GM23248 (cell line): ENCODE measurements around the gene VASN.

ENCODE experiments used
- EZH2 ChIP-seq: fragments of 200-600 bp; sonication (generic); IDR thresholded peaks from 2 replicates; pipeline ENCODE4 v1.6.1; 2018; ENCODE audit warnings: antibody characterized with exemption, mild to moderate bottlenecking; ENCODE audit not compliant: insufficient read depth, poor library complexity, severe bottlenecking
- EZH2phosphoT487 ChIP-seq: fragments of 200-600 bp; sonication (generic); IDR thresholded peaks from 2 replicates; pipeline ENCODE4 v1.6.1; 2018; ENCODE audit warnings: antibody characterized with exemption, moderate library complexity, mild to moderate bottlenecking, low read depth; ENCODE audit not compliant: insufficient read depth

- no peak for TF ChIP-seq EZH2
- no peak for TF ChIP-seq EZH2phosphoT487
Observed at GRCh38 chr16:4401510-4401909, 29.9 kb downstream of the VASN start.
